Heart right ventricle (tissue), 16 donors: ENCODE results near the gene MFNG. TPM values are rescaled to one million over a fixed set of nuclear protein-coding genes. Genes with fewer than 3 reads are reported as not detected.

ENCODE experiments used
- ATAC-seq, 8 donors: fragments of 200-7000 bp; cut with Tn5 transposase; one replicate each; pipeline ENCODE4 v1.9.1; 2020; ENCODE audit warnings: mild to moderate bottlenecking in 8 of 8, moderate library complexity in 8 of 8, moderate number of reproducible peaks in 1 of 8
- DNase-seq, 2 donors: peaks; one replicate each; pipeline ENCODE4 v3.0.0-alpha.2; 2020
- H3K27ac ChIP-seq, 10 donors: fragments of 200-600 bp; sonication (generic) in 2 of 10; one replicate each; pipeline versions ENCODE4 v1.5.0 to v1.8.0; 2020 to 2022; ENCODE audit warnings: mild to moderate bottlenecking in 3 of 10
- H3K27me3 ChIP-seq, 7 donors: fragments of 200-600 bp; one replicate each; pipeline ENCODE4 v1.8.0; 2021 to 2022; ENCODE audit warnings: mild to moderate bottlenecking in 2 of 7
- H3K36me3 ChIP-seq, 9 donors: fragments of 200-600 bp; sonication (generic) in 1 of 9; one replicate each; pipeline versions ENCODE4 v1.5.0 to v1.8.0; 2020 to 2022; ENCODE audit warnings: mild to moderate bottlenecking in 2 of 9
- H3K4me1 ChIP-seq, 9 donors: fragments of 200-600 bp; sonication (generic) in 1 of 9; one replicate each; pipeline versions ENCODE4 v1.5.0 to v1.8.0; 2020 to 2022; ENCODE audit warnings: mild to moderate bottlenecking in 4 of 9
- H3K4me3 ChIP-seq, 10 donors: fragments of 200-600 bp; sonication (generic) in 2 of 10; one replicate each; pipeline versions ENCODE4 v1.5.0 to v1.8.0; 2020 to 2022; ENCODE audit warnings: mild to moderate bottlenecking in 7 of 10, moderate library complexity in 2 of 10
- H3K9me3 ChIP-seq, 11 donors: fragments of 200-600 bp in 10 of 11; sonication (generic) in 2 of 11; one replicate each; pipeline versions ENCODE4 v1.5.0 to v1.8.0; 2013 to 2022; ENCODE audit warnings: mild to moderate bottlenecking in 2 of 11, control low read depth in 1 of 11, moderate library complexity in 1 of 11
- WGBS, 2 donors: extraction: QIAGEN DNeasy Blood & Tissue Kit; methylation state at CpG; one replicate each; pipeline ENCODE4 v1.1.7; 2013; ENCODE audit warnings: inconsistent platforms in 1 of 2; 5-methylcytosine and 5-hydroxymethylcytosine counted together
- intact Hi-C, 10 donors: fragments of 100-400 bp; cut with DNase I; formaldehyde crosslinking; loops; one replicate each; pipeline versions ENCODE4 v1.11.1 to v1.14.2; 2022
- polyA plus RNA-seq, 2 donors: library from polyadenylated mRNA; stranded (reverse); fragments of 200-250 nt; gene quantifications; one replicate each; pipeline ENCODE4 v1.2.3, GENCODE V29; 2013
- total RNA-seq, 10 donors: library from RNA; stranded (reverse); fragmentation: NEBNext Ultra II Directional in 3 of 10; extraction: Animal tissue kit (Norgen Biotek cat#: 25700) in 3 of 10; gene quantifications; one replicate each; pipeline versions ENCODE4 v1.2.1 to v1.2.4, GENCODE V29; 2021 to 2023
- TF ChIP-seq, protein P1 (sequence below), 9 donors: fragments of 200-600 bp; sonication (generic) in 2 of 9; IDR thresholded peaks; one replicate each; pipeline versions ENCODE4 v1.5.0 to v1.8.0; 2021 to 2022; ENCODE audit warnings: antibody characterized with exemption in 9 of 9, mild to moderate bottlenecking in 5 of 9, moderate library complexity in 1 of 9
- donor health status: Arrhythmogenic right ventricular cardiomyopathy.
- donor health status: ischemic (EF 13 %, LVEDD 7.1; RV severe dilation, severe dysfunction).
- donor health status: healthy with polysubstance abuse.
- donor health status: DM: no; HTN: yes; CAD: no.
- donor health status: DM: no; HTN: no; CAD: no.
- donor health status: ischemic (EF 25% LVEDD 6.9; RV normal size, moderate dysfunction).
- donor health status: ischemic (EF 25% LVEDD 5.7; RV mildly dilated, moderate dysfunction).
- donor health status: healthy.
- donor health status: DM: yes; HTN: yes; CAD: no.
- donor health status: Ischemic cardiomyopathy.
- donor health status: ischemic (EF 35%, LVEDD 5.7; RV mildly dilated, moderate dysfunction).
- donor health status: nonischemic (EF 11% LVEDD 7.7; RV severe dilation, severe dysfunction).
- donor health status: DM: yes; HTN: yes; CAD: no.
- donor health status: PGD.
- donor health status: ischemic (EF 29% LVEDD 5.4; RV normal size, mild dysfunction).
- donor health status: nonischemic (EF 23%, LVEDD 6.1; RV moderate dilation, normal function).

MFNG gene
- total and polyA plus RNA-seq, 12 donors, result 5.1 to 19.4 (median 8.8) TPM

GRCh38 chr22:37505989-37506388, 19.8 kb upstream of the MFNG start:
- intact Hi-C loops, result no loop called here
- TF ChIP-seq, protein P1, sequence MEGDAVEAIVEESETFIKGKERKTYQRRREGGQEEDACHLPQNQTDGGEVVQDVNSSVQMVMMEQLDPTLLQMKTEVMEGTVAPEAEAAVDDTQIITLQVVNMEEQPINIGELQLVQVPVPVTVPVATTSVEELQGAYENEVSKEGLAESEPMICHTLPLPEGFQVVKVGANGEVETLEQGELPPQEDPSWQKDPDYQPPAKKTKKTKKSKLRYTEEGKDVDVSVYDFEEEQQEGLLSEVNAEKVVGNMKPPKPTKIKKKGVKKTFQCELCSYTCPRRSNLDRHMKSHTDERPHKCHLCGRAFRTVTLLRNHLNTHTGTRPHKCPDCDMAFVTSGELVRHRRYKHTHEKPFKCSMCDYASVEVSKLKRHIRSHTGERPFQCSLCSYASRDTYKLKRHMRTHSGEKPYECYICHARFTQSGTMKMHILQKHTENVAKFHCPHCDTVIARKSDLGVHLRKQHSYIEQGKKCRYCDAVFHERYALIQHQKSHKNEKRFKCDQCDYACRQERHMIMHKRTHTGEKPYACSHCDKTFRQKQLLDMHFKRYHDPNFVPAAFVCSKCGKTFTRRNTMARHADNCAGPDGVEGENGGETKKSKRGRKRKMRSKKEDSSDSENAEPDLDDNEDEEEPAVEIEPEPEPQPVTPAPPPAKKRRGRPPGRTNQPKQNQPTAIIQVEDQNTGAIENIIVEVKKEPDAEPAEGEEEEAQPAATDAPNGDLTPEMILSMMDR (IDR thresholded peaks at IDR 0.05), result no peak
- peaks cover 17 to 98% (median 69%) of the 10 kb centered on the region in 9 donors for H3K4me1 ChIP-seq

DNA sequence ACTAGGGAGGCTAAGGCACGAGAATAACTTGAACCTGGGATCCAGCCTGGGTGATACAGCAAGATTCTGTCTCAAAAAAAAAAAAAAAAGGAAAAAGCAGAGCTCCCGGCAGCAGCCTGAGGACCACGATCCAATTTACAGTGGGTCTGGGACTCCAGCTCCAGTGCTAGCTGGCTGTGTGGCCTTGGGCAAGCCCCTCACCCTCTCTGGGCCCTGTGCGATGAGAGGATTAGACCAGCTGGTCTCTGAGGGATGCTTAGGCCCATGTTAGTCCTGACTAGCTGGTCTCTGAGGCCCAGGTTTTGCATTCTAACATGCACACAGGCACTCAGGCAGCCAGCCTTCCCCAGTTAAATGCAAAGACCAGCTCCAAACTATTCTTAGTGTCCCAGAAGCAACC, 19.4 kb upstream of the MFNG start:
- H3K4me1 ChIP-seq, result peaks cover 15 to 98% (median 72%) of the 10 kb centered on the region in 9 donors
- H3K27me3 ChIP-seq, result peaks cover 0 to 10% (median 0%) of the 10 kb centered on the region in 7 donors
- 92 to 94% methylated on average over 4 of the region's 4 CpGs for WGBS, 2 donors
- TF ChIP-seq, protein P1 (IDR thresholded peaks at IDR 0.05), result no peak
- ATAC-seq (no peak), DNase-seq (no peak)
- H3K4me3 ChIP-seq, result no peak overlapping the region
- peaks cover 0 to 50% (median 4%) of the 10 kb centered on the region in 9 donors for H3K36me3 ChIP-seq
- H3K27ac ChIP-seq, result peak overlapping the region in 7 of 10 donors; percentile 13 to 89 (median 58)
- no peaks in the 10 kb centered on the region for H3K9me3 ChIP-seq
- intact Hi-C loops, result no loop called here

More at GRCh38 chr22:37505989-37506388, 19.8 kb upstream of the MFNG start:
- peaks cover 0 to 6% (median 0%) of the 10 kb centered on the region in 7 donors for H3K27me3 ChIP-seq
- DNase-seq, result no peak
- H3K9me3 ChIP-seq, result no peaks in the 10 kb centered on the region
- H3K4me3 ChIP-seq, result no peak overlapping the region
- H3K27ac ChIP-seq, result peak overlapping the region in 7 of 10 donors; percentile 13 to 89 (median 58)
- ATAC-seq, result no peak
- 78 to 81% methylated on average over 14 of the region's 14 CpGs for WGBS, 2 donors
- H3K36me3 ChIP-seq, result peaks cover 0 to 50% (median 4%) of the 10 kb centered on the region in 9 donors

DNA sequence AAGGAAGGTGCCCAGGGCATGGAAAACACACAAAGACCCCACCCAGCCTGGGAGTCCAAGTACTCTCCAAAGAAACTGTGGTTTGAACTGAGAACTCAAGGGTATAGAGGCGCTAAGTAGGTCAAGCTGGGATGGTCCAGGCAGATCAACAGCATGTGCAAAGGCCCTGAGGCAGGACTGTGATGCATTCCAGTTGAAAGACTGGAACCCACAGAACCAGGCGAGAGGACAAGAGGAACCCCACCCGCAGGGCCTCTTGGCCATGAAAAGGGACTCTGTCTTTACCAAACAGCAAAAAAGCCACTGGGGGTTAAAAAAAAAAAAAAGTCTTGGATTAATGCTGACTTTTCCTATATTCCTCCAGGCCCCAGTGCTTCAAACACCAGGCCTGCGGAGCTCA, 18.8 kb upstream of the MFNG start:
- Histone ChIP-seq H3K9me3 (no peaks in the 10 kb centered on the region), H3K36me3 (peaks cover 0 to 56% (median 4%) of the 10 kb centered on the region in 9 donors), H3K4me1 (peaks cover 10 to 98% (median 72%) of the 10 kb centered on the region in 9 donors), H3K27ac (peak overlapping the region; percentile 50 to 89 (median 82)), H3K4me3 (no peak overlapping the region), H3K27me3 (peaks cover 0 to 14% (median 0%) of the 10 kb centered on the region in 7 donors)
- TF ChIP-seq, protein P1 (IDR thresholded peaks at IDR 0.05), result no peak
- ATAC-seq (no peak), DNase-seq (no peak)
- intact Hi-C loops, result no loop called here
- WGBS, 2 donors, result 98 to 100% methylated on average over 4 of the region's 4 CpGs

DNA sequence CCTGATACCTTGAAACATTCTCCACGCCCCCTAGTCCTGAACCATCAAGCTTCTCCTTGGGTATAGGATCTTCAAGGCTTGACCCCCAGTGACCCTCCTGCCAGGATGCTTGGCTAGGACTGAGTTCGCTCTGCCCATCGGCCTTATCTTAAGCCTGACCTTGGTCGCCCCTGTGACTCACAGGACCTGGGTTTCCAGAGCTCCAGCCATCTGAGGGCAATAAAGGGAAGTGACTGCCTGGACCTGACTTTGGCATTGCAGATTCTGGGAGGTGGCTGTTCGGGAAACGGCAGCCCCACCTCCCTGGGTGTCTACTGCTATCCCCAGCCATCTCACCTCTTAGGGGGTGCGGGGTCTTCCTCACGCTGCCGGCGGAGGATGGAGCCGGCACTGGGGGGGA, 17.7 kb upstream of the MFNG start:
- peak in 2 of 8 donors; percentile 13 to 34 for ATAC-seq

More for the DNA sequence above, 17.7 kb upstream of the MFNG start:
- peaks cover 9 to 100% (median 68%) of the 10 kb centered on the region in 9 donors for H3K4me1 ChIP-seq
- no peaks in the 10 kb centered on the region for H3K9me3 ChIP-seq
- intact Hi-C loops, result no loop called here
- TF ChIP-seq, protein P1 (IDR thresholded peaks at IDR 0.05), result no peak
- no peak overlapping the region for H3K4me3 ChIP-seq
- no peak for DNase-seq
- H3K27ac ChIP-seq, result peak overlapping the region; percentile 50 to 89 (median 84)
- 48% methylated on average over 11 of the region's 11 CpGs for WGBS, 2 donors
- H3K27me3 ChIP-seq, result peaks cover 0 to 14% (median 0%) of the 10 kb centered on the region in 7 donors
- H3K36me3 ChIP-seq, result peaks cover 0 to 66% (median 4%) of the 10 kb centered on the region in 9 donors
